K562 (cell line): ENCODE measurements around the gene TTLL3.
"Not testable (repeated sequence)": the region's sequence is repeated elsewhere in the genome, so short reads cannot be mapped to it uniquely, and the experiment has no call there.

Experiments
- CEBPB ChIP-seq: fragments of 450-650 bp; IDR thresholded peaks from 2 replicates; pipeline ENCODE4 v1.6.1; 2016; ENCODE audit warnings: missing genetic modification characterization, missing compliant biosample characterization
- MTA2 ChIP-seq: fragments of 450-650 bp; IDR thresholded peaks from 2 replicates; pipeline ENCODE4 v1.6.1; 2016; ENCODE audit warnings: low read depth
- POU5F1 ChIP-seq: fragments of 150-350 bp; IDR thresholded peaks from 2 replicates; pipeline ENCODE4 v1.6.1; 2014; ENCODE audit warnings: borderline replicate concordance, low read length, low read depth, mild to moderate bottlenecking; ENCODE audit not compliant: partially characterized antibody
- TBL1XR1 ChIP-seq, 2 experiments: IDR thresholded peaks; 2 replicates each; pipeline ENCODE4 v1.6.1; 2012; ENCODE audit warnings: improper control_type of control experiment in 2 of 2, low read length in 2 of 2, mild to moderate bottlenecking in 1 of 2
- ZNF12 ChIP-seq: sonication (generic); formaldehyde crosslinking; IDR thresholded peaks from 2 replicates; pipeline ENCODE4 v1.4.0; 2020; ENCODE audit warnings: mild to moderate bottlenecking, missing genetic modification reagents
- ZNF408 ChIP-seq: fragments of 250-450 bp; sonication (Bioruptor Pico); IDR thresholded peaks from 2 replicates; pipeline ENCODE4 v1.4.0; 2020; ENCODE audit warnings: low read depth, mild to moderate bottlenecking, moderate library complexity
- ZNF507 ChIP-seq: conservative IDR thresholded peaks from 2 replicates; pipeline ENCODE4 v1.6.1; 2017; ENCODE audit warnings: missing genetic modification characterization, missing compliant biosample characterization
- TF ChIP-seq, protein P1 (sequence below), 3 experiments: IDR thresholded peaks in 2 of 3; conservative IDR thresholded peaks in 1 of 3; 2 replicates each; pipeline ENCODE4 v1.5.1; 2011 to 2012; ENCODE audit warnings: low read length in 3 of 3, mild to moderate bottlenecking in 3 of 3, control low read depth in 2 of 3, improper control_type of control experiment in 1 of 3, inconsistent platforms in 1 of 3, low read depth in 1 of 3, mixed read lengths in 1 of 3, moderate library complexity in 1 of 3; ENCODE audit not compliant: insufficient read depth in 2 of 3
- TF ChIP-seq, protein P2 (sequence below): sonication (generic); formaldehyde crosslinking; IDR thresholded peaks from 2 replicates; pipeline ENCODE4 v1.8.0; 2022; ENCODE audit warnings: missing genetic modification reagents, mild to moderate bottlenecking, borderline replicate concordance
- TF ChIP-seq, protein P3 (sequence below): sonication (generic); formaldehyde crosslinking; IDR thresholded peaks from 2 replicates; pipeline ENCODE4 v1.9.0; 2022; ENCODE audit warnings: mild to moderate bottlenecking, missing genetic modification reagents

DNA sequence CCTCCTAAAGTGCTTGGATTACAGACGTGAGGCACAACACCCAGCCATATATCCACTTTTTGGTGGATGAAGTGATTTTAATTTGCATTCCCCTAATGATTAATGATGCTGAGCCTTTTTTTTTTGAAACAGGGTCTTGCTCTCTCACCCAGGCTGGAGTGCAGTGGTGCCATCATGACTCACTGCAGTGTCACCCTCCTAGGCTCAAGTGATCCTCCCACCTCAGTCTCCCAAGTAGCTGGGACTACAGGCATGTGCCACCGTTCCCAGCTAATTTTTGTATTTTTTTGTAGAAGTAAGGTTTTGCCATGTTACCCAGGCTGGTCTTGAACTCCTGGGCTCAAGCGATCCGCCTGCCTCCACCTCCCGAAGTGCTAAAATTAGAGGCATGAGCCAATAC, 62.0 kb downstream of the TTLL3 start:
- TF ChIP-seq POU5F1; ZNF408 (CRISPR knock-in tag); MTA2; ZNF507 (tag); ZNF12 (CRISPR knock-in tag); TBL1XR1 (IDR thresholded peaks at IDR 0.05; ENCODE audit: low read length in 2 of 2); CEBPB: not testable (repeated sequence)
- TF ChIP-seq, protein P1, sequence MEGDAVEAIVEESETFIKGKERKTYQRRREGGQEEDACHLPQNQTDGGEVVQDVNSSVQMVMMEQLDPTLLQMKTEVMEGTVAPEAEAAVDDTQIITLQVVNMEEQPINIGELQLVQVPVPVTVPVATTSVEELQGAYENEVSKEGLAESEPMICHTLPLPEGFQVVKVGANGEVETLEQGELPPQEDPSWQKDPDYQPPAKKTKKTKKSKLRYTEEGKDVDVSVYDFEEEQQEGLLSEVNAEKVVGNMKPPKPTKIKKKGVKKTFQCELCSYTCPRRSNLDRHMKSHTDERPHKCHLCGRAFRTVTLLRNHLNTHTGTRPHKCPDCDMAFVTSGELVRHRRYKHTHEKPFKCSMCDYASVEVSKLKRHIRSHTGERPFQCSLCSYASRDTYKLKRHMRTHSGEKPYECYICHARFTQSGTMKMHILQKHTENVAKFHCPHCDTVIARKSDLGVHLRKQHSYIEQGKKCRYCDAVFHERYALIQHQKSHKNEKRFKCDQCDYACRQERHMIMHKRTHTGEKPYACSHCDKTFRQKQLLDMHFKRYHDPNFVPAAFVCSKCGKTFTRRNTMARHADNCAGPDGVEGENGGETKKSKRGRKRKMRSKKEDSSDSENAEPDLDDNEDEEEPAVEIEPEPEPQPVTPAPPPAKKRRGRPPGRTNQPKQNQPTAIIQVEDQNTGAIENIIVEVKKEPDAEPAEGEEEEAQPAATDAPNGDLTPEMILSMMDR (IDR thresholded peaks at IDR 0.05 in 2 of 3, conservative IDR thresholded peaks at IDR 0.05 in 1 of 3; ENCODE audit: insufficient read depth in 2 of 3, low read depth in 1 of 3, low read length in 3 of 3), result not testable (repeated sequence)
- TF ChIP-seq, protein P2, sequence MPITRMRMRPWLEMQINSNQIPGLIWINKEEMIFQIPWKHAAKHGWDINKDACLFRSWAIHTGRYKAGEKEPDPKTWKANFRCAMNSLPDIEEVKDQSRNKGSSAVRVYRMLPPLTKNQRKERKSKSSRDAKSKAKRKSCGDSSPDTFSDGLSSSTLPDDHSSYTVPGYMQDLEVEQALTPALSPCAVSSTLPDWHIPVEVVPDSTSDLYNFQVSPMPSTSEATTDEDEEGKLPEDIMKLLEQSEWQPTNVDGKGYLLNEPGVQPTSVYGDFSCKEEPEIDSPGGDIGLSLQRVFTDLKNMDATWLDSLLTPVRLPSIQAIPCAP (CRISPR knock-in tag), result not testable (repeated sequence)
- TF ChIP-seq, protein P3, sequence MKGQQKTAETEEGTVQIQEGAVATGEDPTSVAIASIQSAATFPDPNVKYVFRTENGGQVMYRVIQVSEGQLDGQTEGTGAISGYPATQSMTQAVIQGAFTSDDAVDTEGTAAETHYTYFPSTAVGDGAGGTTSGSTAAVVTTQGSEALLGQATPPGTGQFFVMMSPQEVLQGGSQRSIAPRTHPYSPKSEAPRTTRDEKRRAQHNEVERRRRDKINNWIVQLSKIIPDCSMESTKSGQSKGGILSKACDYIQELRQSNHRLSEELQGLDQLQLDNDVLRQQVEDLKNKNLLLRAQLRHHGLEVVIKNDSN (CRISPR knock-in tag), result not testable (repeated sequence)
